ENCODE measurements around the gene EML6.

- no peak for TF ChIP-seq CTCF (IDR thresholded peaks at IDR 0.05)
- no peak for TF ChIP-seq POLR2A (IDR thresholded peaks at IDR 0.05)
These were observed 175.2 kb downstream of the EML6 start for GRCh38 chr2:54898456-54899226.

Data from Peyer's patch (tissue), 4 donors.